Measurements from ENCODE around the gene TMEM87B.
"Not testable (repeated sequence)": the region's sequence is repeated elsewhere in the genome, so short reads cannot be mapped to it uniquely, and the experiment has no call there.

- TF ChIP-seq, protein P1, sequence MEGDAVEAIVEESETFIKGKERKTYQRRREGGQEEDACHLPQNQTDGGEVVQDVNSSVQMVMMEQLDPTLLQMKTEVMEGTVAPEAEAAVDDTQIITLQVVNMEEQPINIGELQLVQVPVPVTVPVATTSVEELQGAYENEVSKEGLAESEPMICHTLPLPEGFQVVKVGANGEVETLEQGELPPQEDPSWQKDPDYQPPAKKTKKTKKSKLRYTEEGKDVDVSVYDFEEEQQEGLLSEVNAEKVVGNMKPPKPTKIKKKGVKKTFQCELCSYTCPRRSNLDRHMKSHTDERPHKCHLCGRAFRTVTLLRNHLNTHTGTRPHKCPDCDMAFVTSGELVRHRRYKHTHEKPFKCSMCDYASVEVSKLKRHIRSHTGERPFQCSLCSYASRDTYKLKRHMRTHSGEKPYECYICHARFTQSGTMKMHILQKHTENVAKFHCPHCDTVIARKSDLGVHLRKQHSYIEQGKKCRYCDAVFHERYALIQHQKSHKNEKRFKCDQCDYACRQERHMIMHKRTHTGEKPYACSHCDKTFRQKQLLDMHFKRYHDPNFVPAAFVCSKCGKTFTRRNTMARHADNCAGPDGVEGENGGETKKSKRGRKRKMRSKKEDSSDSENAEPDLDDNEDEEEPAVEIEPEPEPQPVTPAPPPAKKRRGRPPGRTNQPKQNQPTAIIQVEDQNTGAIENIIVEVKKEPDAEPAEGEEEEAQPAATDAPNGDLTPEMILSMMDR (IDR thresholded peaks at IDR 0.05) = not testable (repeated sequence)
- not testable (repeated sequence) for TF ChIP-seq POLR2A (IDR thresholded peaks at IDR 0.05)
Observed at GRCh38 chr2:112113354-112113753, 58.3 kb downstream of the TMEM87B start.

Data from transverse colon (tissue), 3 donors.